GM10266 (cell line): ENCODE data around the gene ZNF654.

ENCODE experiments used
- DNase-seq: peaks from one replicate; pipeline ENCODE4 v3.0.0; 2012; ENCODE audit errors: extremely low spot score
- TF ChIP-seq, protein P1 (sequence below): IDR thresholded peaks from 2 replicates; pipeline ENCODE4 v1.5.1; 2012; ENCODE audit warnings: mild to moderate bottlenecking, low read depth; ENCODE audit not compliant: control insufficient read depth, insufficient read depth; ENCODE audit errors: missing control alignments

Gene ZNF654

GRCh38 chr3:88030210-88030609 is 28.8 kb upstream of the ZNF654 start:
- TF ChIP-seq, protein P1, sequence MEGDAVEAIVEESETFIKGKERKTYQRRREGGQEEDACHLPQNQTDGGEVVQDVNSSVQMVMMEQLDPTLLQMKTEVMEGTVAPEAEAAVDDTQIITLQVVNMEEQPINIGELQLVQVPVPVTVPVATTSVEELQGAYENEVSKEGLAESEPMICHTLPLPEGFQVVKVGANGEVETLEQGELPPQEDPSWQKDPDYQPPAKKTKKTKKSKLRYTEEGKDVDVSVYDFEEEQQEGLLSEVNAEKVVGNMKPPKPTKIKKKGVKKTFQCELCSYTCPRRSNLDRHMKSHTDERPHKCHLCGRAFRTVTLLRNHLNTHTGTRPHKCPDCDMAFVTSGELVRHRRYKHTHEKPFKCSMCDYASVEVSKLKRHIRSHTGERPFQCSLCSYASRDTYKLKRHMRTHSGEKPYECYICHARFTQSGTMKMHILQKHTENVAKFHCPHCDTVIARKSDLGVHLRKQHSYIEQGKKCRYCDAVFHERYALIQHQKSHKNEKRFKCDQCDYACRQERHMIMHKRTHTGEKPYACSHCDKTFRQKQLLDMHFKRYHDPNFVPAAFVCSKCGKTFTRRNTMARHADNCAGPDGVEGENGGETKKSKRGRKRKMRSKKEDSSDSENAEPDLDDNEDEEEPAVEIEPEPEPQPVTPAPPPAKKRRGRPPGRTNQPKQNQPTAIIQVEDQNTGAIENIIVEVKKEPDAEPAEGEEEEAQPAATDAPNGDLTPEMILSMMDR: no peak
- DNase-seq: no peak

DNA sequence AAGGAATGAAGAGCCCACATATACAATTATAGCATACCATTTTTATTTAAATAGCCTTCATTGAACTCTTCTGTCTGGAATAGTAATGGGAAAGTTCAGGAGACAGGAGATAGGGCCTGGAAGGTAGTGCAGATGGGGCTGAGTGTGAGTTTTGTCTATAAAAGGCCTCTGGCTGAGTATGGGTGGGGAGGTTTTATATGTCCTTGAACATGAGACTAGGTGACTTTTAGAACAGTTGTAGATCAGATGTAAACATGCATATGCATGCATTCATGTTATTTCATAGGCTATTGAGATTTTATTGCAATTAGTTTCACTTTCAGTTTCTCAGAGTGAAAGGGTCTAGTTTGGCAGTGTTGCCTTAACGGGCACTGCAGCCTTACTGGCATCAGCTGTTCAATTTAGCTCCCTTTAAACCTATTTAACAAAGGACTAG is 27.4 kb upstream of the ZNF654 start:
- TF ChIP-seq, protein P1: no peak
- peak; percentile 37 for DNase-seq

DNA sequence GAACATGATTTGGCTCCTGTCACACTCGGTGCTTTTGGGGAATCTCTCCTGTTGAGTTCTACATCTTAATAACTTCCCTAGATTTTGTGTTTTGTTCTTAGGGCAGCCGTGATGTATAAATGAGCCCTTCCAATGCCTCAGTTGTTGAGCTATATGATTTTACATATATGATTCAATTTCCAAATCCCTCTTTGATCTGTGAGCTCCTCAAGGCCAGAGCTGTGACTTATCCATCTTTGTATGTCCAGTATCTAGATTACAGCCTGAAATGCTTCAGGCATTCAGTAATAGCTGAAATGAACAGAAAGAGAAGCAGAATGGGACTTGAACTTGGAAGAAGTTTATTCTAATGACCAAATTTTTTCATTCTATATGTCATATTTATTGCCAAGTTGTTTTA is 26.8 kb upstream of the ZNF654 start:
- TF ChIP-seq, protein P1: no peak
- no peak for DNase-seq

GRCh38 chr3:88033079-88033478 is 26.0 kb upstream of the ZNF654 start:
- TF ChIP-seq, protein P1: no peak

DNA sequence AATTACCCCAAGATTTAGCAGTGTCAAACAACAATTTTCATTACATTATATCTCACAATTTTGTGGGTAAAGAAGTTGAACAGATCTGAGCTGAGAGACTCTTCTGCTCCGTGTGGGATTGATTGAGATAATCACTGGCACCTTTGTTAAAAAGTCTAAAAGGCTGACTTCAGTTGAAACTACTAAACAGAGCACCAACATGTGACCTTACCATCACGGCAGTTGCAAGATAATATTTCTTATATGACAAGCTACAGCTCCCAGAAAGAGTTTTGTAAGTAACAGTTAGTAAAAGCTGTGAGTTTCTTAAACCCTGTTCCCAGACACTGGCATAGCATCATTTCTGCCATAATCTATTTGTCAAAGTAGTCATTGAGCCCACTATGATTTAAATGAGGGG is 25.2 kb upstream of the ZNF654 start:
- TF ChIP-seq, protein P1: no peak
- no peak for DNase-seq

More at GRCh38 chr3:88033079-88033478, 26.0 kb upstream of the ZNF654 start:
- DNase-seq: no peak

DNA sequence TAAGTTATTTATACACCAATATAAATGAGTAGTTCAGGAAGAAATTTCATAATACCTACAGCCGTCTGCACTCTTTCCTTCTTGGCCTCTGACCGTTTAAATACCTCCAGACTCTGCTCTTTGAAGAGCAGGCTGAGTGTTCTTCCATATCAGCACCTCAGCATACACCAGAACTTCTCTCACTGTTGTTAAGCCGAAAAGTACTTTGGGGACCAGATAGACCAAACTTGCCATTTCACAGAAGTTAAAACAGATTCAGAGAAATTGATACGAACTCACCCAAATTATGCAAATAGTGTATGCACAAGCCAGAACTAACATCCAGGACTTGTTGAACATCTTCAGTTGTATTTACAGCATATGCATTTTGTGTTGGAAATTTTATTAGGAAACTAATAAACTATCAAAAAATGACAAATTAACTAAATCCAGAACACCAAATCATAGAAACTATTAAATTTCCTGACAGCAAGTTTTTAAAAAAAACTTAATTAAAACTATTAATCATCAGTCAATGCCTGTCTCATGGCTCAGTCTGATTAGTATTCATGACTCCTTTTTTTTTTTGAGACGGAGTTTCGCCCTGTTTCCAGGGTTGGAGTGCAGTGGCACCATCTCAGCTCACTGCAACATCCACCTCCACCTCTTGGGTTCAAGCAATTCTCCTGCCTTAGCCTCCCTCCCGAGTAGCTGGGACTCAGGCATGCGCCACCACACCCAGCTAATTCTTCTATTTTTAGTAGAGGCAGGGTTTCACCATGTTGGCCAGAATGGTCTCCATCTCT is 24.4 kb upstream of the ZNF654 start:
- DNase-seq: no peak
- TF ChIP-seq, protein P1: no peak

DNA sequence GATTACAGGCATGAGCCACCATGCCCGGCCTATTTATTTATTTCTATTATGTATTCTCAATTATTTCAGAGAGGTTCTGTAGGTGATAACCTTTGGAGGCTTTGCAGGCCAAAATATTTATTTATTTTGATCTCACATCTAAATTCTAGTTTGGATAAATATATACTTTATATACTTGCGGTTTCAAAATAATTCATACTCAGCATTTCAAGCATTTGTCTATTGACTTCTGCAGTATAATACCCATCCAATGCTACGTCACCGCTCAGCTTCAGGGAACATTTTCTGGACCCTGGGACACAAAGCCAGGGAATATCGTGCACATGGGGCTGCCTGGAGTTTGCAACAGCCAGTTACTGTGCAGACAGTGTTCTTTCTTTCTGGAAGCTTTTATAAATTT is 22.8 kb upstream of the ZNF654 start:
- TF ChIP-seq, protein P1: no peak
- DNase-seq: no peak
